ENCODE measurements around the gene FLRT2. TPM values are rescaled to one million over a fixed set of nuclear protein-coding genes. Genes with fewer than 3 reads are reported as not detected.

The FLRT2 gene
- total RNA-seq, 4 donors from 2014 or later, result 2.5 to 13.0 (median 7.9) TPM

DNA sequence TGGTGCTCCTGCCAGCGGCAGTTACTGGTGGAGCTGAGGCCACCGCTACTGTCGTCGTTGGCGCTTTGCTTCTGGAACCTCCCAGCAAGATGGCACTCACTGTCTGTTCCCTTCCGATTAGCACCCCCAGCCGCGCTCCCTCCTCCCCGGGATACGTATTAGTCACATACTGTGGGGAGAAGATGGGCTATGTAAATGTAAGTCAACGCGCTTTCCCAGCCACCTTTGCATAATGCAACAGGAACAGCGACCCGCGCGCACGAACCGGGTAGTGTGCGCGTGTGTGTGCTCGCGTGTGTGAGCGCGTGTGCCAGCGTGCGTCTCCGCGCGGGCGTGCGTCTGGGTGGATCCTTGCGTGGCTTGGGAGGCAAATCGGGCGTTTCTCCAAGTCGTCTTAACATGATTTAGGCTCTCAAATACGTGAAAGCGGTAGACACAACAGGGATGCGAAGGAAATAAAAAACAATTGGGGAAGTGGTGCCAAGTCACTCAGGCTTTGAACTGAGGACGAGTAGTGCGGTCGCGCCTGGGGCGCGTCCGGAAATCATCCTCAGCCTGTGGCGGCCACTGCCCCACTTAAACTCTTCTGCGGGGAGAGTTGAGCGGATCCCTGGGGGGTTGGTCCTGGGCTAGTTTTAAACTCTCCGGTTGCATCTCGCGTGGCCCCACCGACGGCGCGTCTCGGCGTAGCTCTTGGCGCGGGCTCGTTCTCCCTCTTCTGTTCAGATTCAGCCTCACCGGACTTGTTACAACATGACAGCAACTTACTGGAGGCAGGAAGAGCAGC is 1.8 kb downstream of the FLRT2 start:
- H3K4me3 ChIP-seq, result peak overlapping the region; percentile 59 to 70 (median 60)
- no peak for DNase-seq (ENCODE audit: extremely low spot score)
- H3K27me3 ChIP-seq, result peaks cover 0 to 71% (median 16%) of the 10 kb centered on the region in 4 donors
- H3K36me3 ChIP-seq, result no peaks in the 10 kb centered on the region
- intact Hi-C loops (cut with DNase I), result no loop called here
- no peak for TF ChIP-seq EP300 (IDR thresholded peaks at IDR 0.05)
- peak in 2 of 3 experiments; percentile 3 to 15 for TF ChIP-seq CTCF (IDR thresholded peaks at IDR 0.05)
- TF ChIP-seq POLR2AphosphoS5 (IDR thresholded peaks at IDR 0.05), result no peak
- TF ChIP-seq POLR2A (IDR thresholded peaks at IDR 0.05; ENCODE audit: low read depth), result no peak
- peak overlapping the region; percentile 62 to 75 (median 70) for H3K27ac ChIP-seq (replicated peaks in 1 of 4)
- H3K9me3 ChIP-seq, result no peaks in the 10 kb centered on the region
- WGBS, result under 1% methylated on average over 55 of the region's 61 CpGs
- H3K4me1 ChIP-seq, result peaks cover 19 to 63% (median 57%) of the 10 kb centered on the region in 4 donors

GRCh38 chr14:85532374-85533022 is 2.6 kb downstream of the FLRT2 start:
- intact Hi-C loops (cut with DNase I), result no loop called here
- Histone ChIP-seq H3K27ac (replicated peaks in 1 of 4) (peak overlapping the region; percentile 66 to 75 (median 70)), H3K36me3 (no peaks in the 10 kb centered on the region), H3K27me3 (peaks cover 0 to 66% (median 16%) of the 10 kb centered on the region in 4 donors), H3K4me1 (peaks cover 19 to 63% (median 57%) of the 10 kb centered on the region in 4 donors), H3K4me3 (peak overlapping the region; percentile 59 to 70 (median 60)), H3K9me3 (no peaks in the 10 kb centered on the region)
- TF ChIP-seq EP300 (IDR thresholded peaks at IDR 0.05) (no peak), POLR2AphosphoS5 (IDR thresholded peaks at IDR 0.05) (no peak), POLR2A (IDR thresholded peaks at IDR 0.05; ENCODE audit: low read depth) (no peak), CTCF (IDR thresholded peaks at IDR 0.05) (no peak)
- DNase-seq (ENCODE audit: extremely low spot score), result no peak
- 3% methylated on average over 12 of the region's 12 CpGs for WGBS

- H3K27ac ChIP-seq (replicated peaks in 1 of 4), result peak overlapping the region; percentile 66 to 75 (median 70)
- H3K9me3 ChIP-seq, result no peaks in the 10 kb centered on the region
- H3K27me3 ChIP-seq, result peaks cover 0 to 65% (median 16%) of the 10 kb centered on the region in 4 donors
- no peaks in the 10 kb centered on the region for H3K36me3 ChIP-seq
- under 1% methylated on average over 27 of the region's 90 CpGs for WGBS
- peak overlapping the region; percentile 59 to 70 (median 60) for H3K4me3 ChIP-seq
- intact Hi-C loops (cut with DNase I), result no loop called here
- DNase-seq (ENCODE audit: extremely low spot score), result no peak
- H3K4me1 ChIP-seq, result peaks cover 19 to 63% (median 57%) of the 10 kb centered on the region in 4 donors
- TF ChIP-seq POLR2AphosphoS5 (IDR thresholded peaks at IDR 0.05), result peak; percentile 14 to 54
- no peak for TF ChIP-seq EP300 (IDR thresholded peaks at IDR 0.05)
Measured at GRCh38 chr14:85533023-85533860, 3.3 kb downstream of the FLRT2 start.

DNA sequence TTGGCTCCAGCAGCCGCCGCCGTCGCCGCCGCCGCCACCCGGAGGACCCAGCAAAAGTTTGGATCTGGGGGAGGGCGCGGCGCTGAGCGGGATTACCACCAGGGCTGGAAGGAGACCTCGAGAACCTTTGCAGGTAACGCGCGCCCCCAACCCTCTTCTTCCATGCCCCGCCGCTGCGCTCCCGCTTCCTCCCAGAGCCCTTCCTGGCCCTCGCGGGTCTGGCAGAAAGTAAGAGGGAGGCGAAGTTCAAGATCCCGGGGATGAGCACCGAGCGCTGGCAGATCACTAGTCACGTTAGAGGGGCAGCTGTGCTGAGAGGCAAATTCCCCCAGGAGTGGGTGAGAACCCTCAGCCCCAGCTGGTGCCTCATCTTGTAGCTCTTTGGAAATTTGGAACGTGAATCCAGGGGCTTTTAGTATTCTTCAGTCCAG is 3.9 kb downstream of the FLRT2 start:
- 0% methylated on average over 7 of the region's 28 CpGs for WGBS
- TF ChIP-seq EP300 (IDR thresholded peaks at IDR 0.05), result no peak
- TF ChIP-seq POLR2A (IDR thresholded peaks at IDR 0.05; ENCODE audit: low read depth), result no peak
- no peak for TF ChIP-seq CTCF (IDR thresholded peaks at IDR 0.05)
- TF ChIP-seq POLR2AphosphoS5 (IDR thresholded peaks at IDR 0.05), result no peak
- Histone ChIP-seq H3K27me3 (peaks cover 0 to 59% (median 16%) of the 10 kb centered on the region in 4 donors), H3K36me3 (no peaks in the 10 kb centered on the region), H3K9me3 (no peaks in the 10 kb centered on the region), H3K4me3 (peak overlapping the region; percentile 59 to 70 (median 60)), H3K4me1 (peaks cover 19 to 57% (median 51%) of the 10 kb centered on the region in 4 donors), H3K27ac (replicated peaks in 1 of 4) (peak overlapping the region; percentile 66 to 75 (median 70))
- intact Hi-C loops (cut with DNase I), result no loop called here
- DNase-seq (ENCODE audit: extremely low spot score), result no peak
